Measurements from ENCODE around the gene NTN4. TPM values are rescaled to one million over a fixed set of nuclear protein-coding genes. Genes with fewer than 3 reads are reported as not detected.

Gene NTN4
- polyA plus RNA-seq, 1 donor (not counting 4 experiments of a cell fraction or from before 2014, with no cell fraction given): 8.3 TPM

- H4K20me1 ChIP-seq (ENCODE audit: control insufficient read depth, extremely low read depth, insufficient read depth, low read length): no peaks in the 10 kb centered on the region
- no peaks in the 10 kb centered on the region for H3K27me3 ChIP-seq (ENCODE audit: control insufficient read depth, extremely low read depth, insufficient read depth, low read length)
- dilution Hi-C loops (cut with MboI; ENCODE audit: extremely low pct_ligation_motif_present, low sequenced_read_pairs): no loop called here
- no peaks in the 10 kb centered on the region for H3K9me3 ChIP-seq (ENCODE audit: control insufficient read depth, low read depth, low read length)
- no peak overlapping the region for H3K4me2 ChIP-seq (ENCODE audit: control insufficient read depth, extremely low read depth, insufficient read depth, low read depth, low read length)
- FAIRE-seq (no peak), DNase-seq (ENCODE audit: low read depth, low spot score) (no peak)
- H3K9ac ChIP-seq (ENCODE audit: control insufficient read depth, extremely low read depth, insufficient read depth, low read length): no peak overlapping the region
- H3K27ac ChIP-seq (ENCODE audit: control insufficient read depth, insufficient read depth, low read length): no peak overlapping the region
- H3K79me2 ChIP-seq (ENCODE audit: control insufficient read depth, insufficient read depth, low read length): no peaks in the 10 kb centered on the region
- no peaks in the 10 kb centered on the region for H3K36me3 ChIP-seq (ENCODE audit: control insufficient read depth in 2 of 2, extremely low read depth in 1 of 2, insufficient read depth in 2 of 2, low read length in 2 of 2)
- H3K4me1 ChIP-seq (ENCODE audit: control insufficient read depth, extremely low read depth, insufficient read depth, low read length): peaks cover 5% of the 10 kb centered on the region
- no peaks in the 10 kb centered on the region for H3K9me1 ChIP-seq (ENCODE audit: control insufficient read depth, extremely low read depth, insufficient read depth, low read length)
- TF ChIP-seq CTCF (optimal IDR thresholded peaks at IDR 0.05 in 1 of 3, IDR thresholded peaks at IDR 0.05 in 1 of 3, conservative IDR thresholded peaks at IDR 0.05 in 1 of 3; ENCODE audit: extremely low read depth in 1 of 3, insufficient read depth in 2 of 3, low read length in 3 of 3) (no peak), EZH2 (IDR thresholded peaks at IDR 0.05; ENCODE audit: low read length) (no peak)
- no peak overlapping the region for H2AFZ ChIP-seq (ENCODE audit: control insufficient read depth, low read length)
- H3K4me3 ChIP-seq (ENCODE audit: control insufficient read depth in 2 of 3, extremely low read depth in 1 of 3, insufficient read depth in 2 of 3, low read depth in 1 of 3, low read length in 3 of 3): no peak overlapping the region
These were observed 48.9 kb downstream of the NTN4 start for GRCh38 chr12:95741635-95742034.

- FAIRE-seq (peak; percentile 79), DNase-seq (ENCODE audit: low read depth, low spot score) (peak; percentile 68)
These were observed 49.8 kb downstream of the NTN4 start for GRCh38 chr12:95740751-95741150.

More at GRCh38 chr12:95740751-95741150, 49.8 kb downstream of the NTN4 start:
- Histone ChIP-seq H3K9me1 (ENCODE audit: control insufficient read depth, extremely low read depth, insufficient read depth, low read length) (no peaks in the 10 kb centered on the region), H3K9ac (ENCODE audit: control insufficient read depth, extremely low read depth, insufficient read depth, low read length) (no peak overlapping the region), H2AFZ (ENCODE audit: control insufficient read depth, low read length) (no peak overlapping the region), H3K27ac (ENCODE audit: control insufficient read depth, insufficient read depth, low read length) (no peak overlapping the region), H3K4me3 (ENCODE audit: control insufficient read depth in 2 of 3, extremely low read depth in 1 of 3, insufficient read depth in 2 of 3, low read depth in 1 of 3, low read length in 3 of 3) (no peak overlapping the region), H4K20me1 (ENCODE audit: control insufficient read depth, extremely low read depth, insufficient read depth, low read length) (no peaks in the 10 kb centered on the region), H3K36me3 (ENCODE audit: control insufficient read depth in 2 of 2, extremely low read depth in 1 of 2, insufficient read depth in 2 of 2, low read length in 2 of 2) (no peaks in the 10 kb centered on the region), H3K27me3 (ENCODE audit: control insufficient read depth, extremely low read depth, insufficient read depth, low read length) (no peaks in the 10 kb centered on the region), H3K4me2 (ENCODE audit: control insufficient read depth, extremely low read depth, insufficient read depth, low read depth, low read length) (no peak overlapping the region), H3K9me3 (ENCODE audit: control insufficient read depth, low read depth, low read length) (no peaks in the 10 kb centered on the region), H3K4me1 (ENCODE audit: control insufficient read depth, extremely low read depth, insufficient read depth, low read length) (peaks cover 5% of the 10 kb centered on the region), H3K79me2 (ENCODE audit: control insufficient read depth, insufficient read depth, low read length) (no peaks in the 10 kb centered on the region)
- TF ChIP-seq CTCF (optimal IDR thresholded peaks at IDR 0.05 in 1 of 3, IDR thresholded peaks at IDR 0.05 in 1 of 3, conservative IDR thresholded peaks at IDR 0.05 in 1 of 3; ENCODE audit: extremely low read depth in 1 of 3, insufficient read depth in 2 of 3, low read length in 3 of 3): peak in 1 of 3 experiments; percentile 6
- TF ChIP-seq EZH2 (IDR thresholded peaks at IDR 0.05; ENCODE audit: low read length): no peak
- dilution Hi-C loops (cut with MboI; ENCODE audit: extremely low pct_ligation_motif_present, low sequenced_read_pairs): no loop called here
